H7 (cell line): ENCODE results near the gene CNTNAP2. TPM values are rescaled to one million over a fixed set of nuclear protein-coding genes. Genes with fewer than 3 reads are reported as not detected.
"Not testable (repeated sequence)": the region's sequence is repeated elsewhere in the genome, so short reads cannot be mapped to it uniquely, and the experiment has no call there.

Source experiments
- DNase-seq: peaks from one replicate; pipeline ENCODE4 v3.0.0; 2012
- H3K27me3 ChIP-seq: 2 replicates; pipeline ENCODE4 v1.6.0; 2011; ENCODE audit warnings: mild to moderate bottlenecking, low read length; ENCODE audit not compliant: control insufficient read depth, insufficient read depth
- H3K36me3 ChIP-seq: replicated peaks from 2 replicates; pipeline ENCODE4 v1.5.1; 2011; ENCODE audit warnings: low read length; ENCODE audit not compliant: control insufficient read depth, insufficient read depth
- H3K4me3 ChIP-seq: 2 replicates; pipeline ENCODE4 v1.5.1; 2011; ENCODE audit warnings: low read depth, mild to moderate bottlenecking, control low read depth, low read length, moderate library complexity; ENCODE audit not compliant: insufficient read depth
- total RNA-seq: library from RNA; depleted of rRNA; stranded (reverse); fragments of >200 nt; shearing (Covaris generic); gene quantifications from 2 replicates; pipeline ENCODE4 v1.2.3, GENCODE V29; 2014

The CNTNAP2 gene
- total RNA-seq, 1 experiment from 2014 or later, result 109 TPM

- Histone ChIP-seq H3K36me3 (no peaks in the 10 kb centered on the region), H3K4me3 (no peak overlapping the region)
- DNase-seq, result no peak
Observed at GRCh38 chr7:148436571-148436970, 2320.0 kb downstream of the CNTNAP2 start.

GRCh38 chr7:148437043-148437442 is 2320.4 kb downstream of the CNTNAP2 start:
- Histone ChIP-seq H3K27me3 (no peaks in the 10 kb centered on the region), H3K4me3 (no peak overlapping the region), H3K36me3 (no peaks in the 10 kb centered on the region)
- DNase-seq, result no peak

More at GRCh38 chr7:148436571-148436970, 2320.0 kb downstream of the CNTNAP2 start:
- H3K27me3 ChIP-seq, result no peaks in the 10 kb centered on the region

- H3K27me3 ChIP-seq, result no peaks in the 10 kb centered on the region
- no peak for DNase-seq
- H3K4me3 ChIP-seq, result no peak overlapping the region
Observed at GRCh38 chr7:148442141-148442655, 2325.6 kb downstream of the CNTNAP2 start.

GRCh38 chr7:148442933-148443332 is 2326.3 kb downstream of the CNTNAP2 start:
- no peak for DNase-seq
- Histone ChIP-seq H3K27me3 (no peaks in the 10 kb centered on the region), H3K4me3 (no peak overlapping the region), H3K36me3 (no peaks in the 10 kb centered on the region)

More at GRCh38 chr7:148442141-148442655, 2325.6 kb downstream of the CNTNAP2 start:
- no peaks in the 10 kb centered on the region for H3K36me3 ChIP-seq

- H3K4me3 ChIP-seq, result no peak overlapping the region
- no peaks in the 10 kb centered on the region for H3K27me3 ChIP-seq
- no peaks in the 10 kb centered on the region for H3K36me3 ChIP-seq
- DNase-seq, result no peak
Observed at GRCh38 chr7:148445260-148446044, 2328.9 kb downstream of the CNTNAP2 start.

GRCh38 chr7:148447221-148447849 is 2330.7 kb downstream of the CNTNAP2 start:
- Histone ChIP-seq H3K27me3 (no peaks in the 10 kb centered on the region), H3K4me3 (no peak overlapping the region), H3K36me3 (no peaks in the 10 kb centered on the region)
- no peak for DNase-seq

- not testable (repeated sequence) for H3K27me3 ChIP-seq, H3K36me3 ChIP-seq, H3K4me3 ChIP-seq, DNase-seq
Observed at GRCh38 chr7:148451526-148451925, 2334.9 kb downstream of the CNTNAP2 start.

- Histone ChIP-seq H3K4me3 (no peak overlapping the region), H3K36me3 (no peaks in the 10 kb centered on the region), H3K27me3 (no peaks in the 10 kb centered on the region)
- DNase-seq, result no peak
Observed at GRCh38 chr7:148456351-148456750, 2339.8 kb downstream of the CNTNAP2 start.

- H3K4me3 ChIP-seq, result no peak overlapping the region
- no peaks in the 10 kb centered on the region for H3K27me3 ChIP-seq
- DNase-seq, result no peak
- no peaks in the 10 kb centered on the region for H3K36me3 ChIP-seq
Observed at GRCh38 chr7:148457310-148457921, 2340.8 kb downstream of the CNTNAP2 start.

GRCh38 chr7:148458263-148458662 is 2341.7 kb downstream of the CNTNAP2 start:
- DNase-seq, result no peak
- no peak overlapping the region for H3K4me3 ChIP-seq
- H3K27me3 ChIP-seq, result no peaks in the 10 kb centered on the region
- no peaks in the 10 kb centered on the region for H3K36me3 ChIP-seq

- Histone ChIP-seq H3K27me3 (no peaks in the 10 kb centered on the region), H3K4me3 (no peak overlapping the region), H3K36me3 (no peaks in the 10 kb centered on the region)
- no peak for DNase-seq
Observed at GRCh38 chr7:148461392-148462179, 2345.0 kb downstream of the CNTNAP2 start.

- not testable (repeated sequence) for H3K4me3 ChIP-seq, H3K36me3 ChIP-seq, H3K27me3 ChIP-seq, DNase-seq
Observed at GRCh38 chr7:148462774-148463173, 2346.2 kb downstream of the CNTNAP2 start.

GRCh38 chr7:148463210-148463609 is 2346.6 kb downstream of the CNTNAP2 start:
- H3K4me3 ChIP-seq, result no peak overlapping the region
- no peak for DNase-seq
- H3K27me3 ChIP-seq, result no peaks in the 10 kb centered on the region
- no peaks in the 10 kb centered on the region for H3K36me3 ChIP-seq

- Histone ChIP-seq H3K36me3 (no peaks in the 10 kb centered on the region), H3K27me3 (no peaks in the 10 kb centered on the region), H3K4me3 (no peak overlapping the region)
- DNase-seq, result no peak
Observed at GRCh38 chr7:148464947-148465346, 2348.3 kb downstream of the CNTNAP2 start.
